HG02943 (cell line): Measurements from ENCODE around the gene PACS2.

Experiments used
- ATAC-seq: cut with Tn5 transposase; IDR thresholded peaks from one replicate; pipeline ENCODE4 v1.9.1; 2021; ENCODE audit warnings: mild to moderate bottlenecking, low read depth, moderate library complexity; ENCODE audit not compliant: unreplicated experiment

Gene PACS2

GRCh38 chr14:105383083-105383730, 68.7 kb downstream of the PACS2 start:
- ATAC-seq: no peak

GRCh38 chr14:105384041-105384557, 69.6 kb downstream of the PACS2 start:
- no peak for ATAC-seq

GRCh38 chr14:105384605-105385321, 70.2 kb downstream of the PACS2 start:
- no peak for ATAC-seq

DNA sequence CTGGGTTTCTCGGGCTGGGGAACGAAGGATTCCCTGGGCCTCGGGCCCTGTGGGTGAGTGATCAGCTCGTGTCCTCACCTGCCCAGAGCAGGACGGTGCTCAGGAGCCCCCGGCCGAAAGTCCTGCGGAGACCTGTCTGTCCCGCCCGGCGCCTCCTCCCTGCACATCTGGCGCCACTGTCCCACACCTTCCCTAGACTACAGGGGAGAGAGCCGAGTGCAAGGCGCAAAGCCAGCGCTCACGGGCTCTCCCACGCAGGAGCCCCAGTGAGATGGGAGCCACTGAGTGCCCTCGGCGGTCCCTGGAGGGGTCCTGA, 70.7 kb downstream of the PACS2 start:
- ATAC-seq: no peak

GRCh38 chr14:105385698-105386365, 71.3 kb downstream of the PACS2 start:
- no peak for ATAC-seq

GRCh38 chr14:105386581-105387529, 72.3 kb downstream of the PACS2 start:
- no peak for ATAC-seq

GRCh38 chr14:105387530-105387922, 73.0 kb downstream of the PACS2 start:
- ATAC-seq: no peak

GRCh38 chr14:105388110-105388951, 73.8 kb downstream of the PACS2 start:
- ATAC-seq: no peak

DNA sequence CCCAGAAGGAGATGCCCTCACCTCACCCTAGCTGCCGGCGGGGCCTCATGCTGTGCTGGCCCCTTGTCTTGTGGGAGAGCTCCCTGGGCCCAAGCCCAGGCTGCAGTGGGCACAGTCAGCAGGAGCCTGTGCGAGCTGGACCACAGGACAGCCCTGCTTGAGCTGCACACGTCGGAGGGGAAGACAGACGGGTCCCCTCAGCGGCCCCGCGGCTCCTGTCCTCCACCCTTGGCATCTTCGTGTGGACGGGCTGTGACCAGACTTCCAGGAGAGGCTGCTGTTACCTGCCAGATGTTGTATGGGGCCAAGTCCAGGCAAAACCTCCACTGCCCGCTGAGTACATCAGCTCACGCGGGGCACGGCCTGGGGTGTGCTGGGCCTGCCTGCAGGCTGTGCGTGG, 74.4 kb downstream of the PACS2 start:
- ATAC-seq: no peak

DNA sequence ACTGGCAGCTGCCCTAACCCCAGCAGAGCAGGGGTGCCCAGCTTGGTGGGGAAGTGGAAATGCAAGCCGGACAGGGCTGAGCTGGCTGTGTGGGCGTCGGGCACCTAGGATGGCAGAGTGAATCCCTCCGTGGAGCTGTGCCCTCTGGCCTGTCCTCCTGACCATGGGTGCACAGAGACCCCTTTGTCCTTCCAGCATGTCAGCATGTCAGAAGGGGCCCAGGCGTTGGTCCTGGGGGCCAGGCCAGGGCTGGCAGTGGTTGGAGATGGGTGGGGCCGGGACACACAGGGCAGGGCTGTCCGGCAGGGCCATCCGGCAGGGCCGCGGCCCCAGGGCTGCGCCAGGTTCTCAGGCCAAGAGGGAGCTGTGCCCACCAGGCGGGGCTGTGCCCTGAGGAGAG, 75.0 kb downstream of the PACS2 start:
- ATAC-seq: no peak

GRCh38 chr14:105389976-105390848, 75.7 kb downstream of the PACS2 start:
- no peak for ATAC-seq

GRCh38 chr14:105390849-105391500, 76.4 kb downstream of the PACS2 start:
- ATAC-seq: no peak

- no peak for ATAC-seq
Measured at GRCh38 chr14:105391541-105391940, 77.0 kb downstream of the PACS2 start.

GRCh38 chr14:105392131-105393090, 77.9 kb downstream of the PACS2 start:
- ATAC-seq: no peak

DNA sequence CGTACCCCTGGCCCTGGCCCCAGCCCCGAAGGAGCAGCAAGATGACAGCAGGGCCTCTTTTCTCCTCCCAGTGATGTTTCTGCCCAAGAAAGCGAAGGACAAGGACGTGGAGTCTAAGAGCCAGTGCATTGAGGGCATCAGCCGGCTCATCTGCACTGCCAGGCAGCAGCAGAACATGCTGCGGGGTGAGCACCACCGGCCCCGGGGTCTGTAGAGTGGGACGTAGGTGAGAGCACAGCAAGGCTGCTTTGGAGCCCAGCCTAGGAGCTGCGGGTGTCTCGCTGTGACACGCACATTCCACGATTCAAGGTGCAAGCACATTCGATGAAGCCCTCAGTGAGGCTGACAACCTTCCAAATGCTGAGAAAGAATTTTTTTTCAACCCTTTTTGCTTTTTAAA, 78.6 kb downstream of the PACS2 start:
- ATAC-seq: no peak

- no peak for ATAC-seq
Measured at GRCh38 chr14:105394714-105395537, 80.4 kb downstream of the PACS2 start.
